AG04450 (cell line): ENCODE measurements around the gene PPM1E. TPM values are rescaled to one million over a fixed set of nuclear protein-coding genes. Genes with fewer than 3 reads are reported as not detected.

Experiments used
- CTCF ChIA-PET: fragments of 300-600, 350-600 bp; formaldehyde crosslinking; extraction: SDS; loops from one replicate; lab custom pipeline; 2022; ENCODE audit warnings: antibody characterized with exemption, inconsistent platforms; lab: Charles Lee
- POLR2A ChIA-PET: fragments of 350-600 bp; formaldehyde crosslinking; extraction: SDS; loops from one replicate; lab custom pipeline; 2021; ENCODE audit warnings: antibody characterized with exemption, inconsistent platforms; lab: Yijun Ruan, JAX
- DNase-seq: peaks from one replicate; pipeline ENCODE4 v3.0.0-alpha.2; 2011; ENCODE audit warnings: low read depth, low spot score
- H3K27ac ChIP-seq: one replicate; pipeline ENCODE4 v1.5.1; 2012; ENCODE audit warnings: low read depth, low read length, control low read depth
- H3K27me3 ChIP-seq: one replicate; pipeline ENCODE4 v1.6.0; 2012; ENCODE audit warnings: low read length; ENCODE audit not compliant: control insufficient read depth, insufficient read depth
- H3K4me3 ChIP-seq: 2 replicates; pipeline ENCODE4 v1.5.1; 2011; ENCODE audit warnings: mild to moderate bottlenecking, low read depth, low read length, control low read depth
- H3K9me3 ChIP-seq: 2 replicates; pipeline ENCODE4 v1.5.1; 2012; ENCODE audit warnings: low read length; ENCODE audit not compliant: control insufficient read depth, insufficient read depth
- polyA plus RNA-seq: library from polyadenylated mRNA; depleted of rRNA; stranded (reverse); fragments of >200 nt; gene quantifications from 2 replicates; pipeline ENCODE4 v1.2.3, GENCODE V29; 2011
- TF ChIP-seq, protein P1 (sequence below): IDR thresholded peaks from 2 replicates; pipeline ENCODE4 v1.5.1; 2011; ENCODE audit warnings: low read depth, low read length, control low read depth, inconsistent platforms

Gene PPM1E
- polyA plus RNA-seq, 1 experiment, result 0.64 TPM

DNA sequence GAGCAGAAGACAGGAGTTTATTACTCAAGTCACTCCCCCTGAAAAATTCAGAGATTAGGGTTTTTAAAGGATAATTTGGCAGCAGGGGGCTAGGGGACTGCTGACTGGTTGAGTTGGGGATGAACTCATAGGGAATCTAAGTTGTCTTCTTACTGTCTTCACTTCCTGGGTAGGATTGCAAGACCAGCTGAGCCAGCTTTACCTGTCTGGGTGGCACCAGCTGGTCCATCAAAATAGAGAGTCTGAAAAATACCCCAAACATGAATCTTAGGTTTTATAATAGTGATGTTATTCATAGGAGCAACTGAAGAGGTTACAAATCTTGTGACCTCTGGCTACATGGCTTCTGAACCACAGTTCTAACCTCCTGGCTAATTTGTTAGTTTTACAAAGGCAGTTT, 157.9 kb downstream of the PPM1E start:
- DNase-seq, result no peak
- H3K27me3 ChIP-seq, result no peaks in the 10 kb centered on the region
- ChIA-PET CTCF (no interaction called here), POLR2A (interaction anchor here (0.5 kb wide), 1 partner anchor 282 kb away, joined by 5 read pairs; no protein-coding TSS in a partner anchor)
- no peak overlapping the region for H3K4me3 ChIP-seq
- TF ChIP-seq, protein P1, sequence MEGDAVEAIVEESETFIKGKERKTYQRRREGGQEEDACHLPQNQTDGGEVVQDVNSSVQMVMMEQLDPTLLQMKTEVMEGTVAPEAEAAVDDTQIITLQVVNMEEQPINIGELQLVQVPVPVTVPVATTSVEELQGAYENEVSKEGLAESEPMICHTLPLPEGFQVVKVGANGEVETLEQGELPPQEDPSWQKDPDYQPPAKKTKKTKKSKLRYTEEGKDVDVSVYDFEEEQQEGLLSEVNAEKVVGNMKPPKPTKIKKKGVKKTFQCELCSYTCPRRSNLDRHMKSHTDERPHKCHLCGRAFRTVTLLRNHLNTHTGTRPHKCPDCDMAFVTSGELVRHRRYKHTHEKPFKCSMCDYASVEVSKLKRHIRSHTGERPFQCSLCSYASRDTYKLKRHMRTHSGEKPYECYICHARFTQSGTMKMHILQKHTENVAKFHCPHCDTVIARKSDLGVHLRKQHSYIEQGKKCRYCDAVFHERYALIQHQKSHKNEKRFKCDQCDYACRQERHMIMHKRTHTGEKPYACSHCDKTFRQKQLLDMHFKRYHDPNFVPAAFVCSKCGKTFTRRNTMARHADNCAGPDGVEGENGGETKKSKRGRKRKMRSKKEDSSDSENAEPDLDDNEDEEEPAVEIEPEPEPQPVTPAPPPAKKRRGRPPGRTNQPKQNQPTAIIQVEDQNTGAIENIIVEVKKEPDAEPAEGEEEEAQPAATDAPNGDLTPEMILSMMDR, result no peak
- no peak overlapping the region for H3K27ac ChIP-seq
- peaks cover 4% of the 10 kb centered on the region for H3K9me3 ChIP-seq

DNA sequence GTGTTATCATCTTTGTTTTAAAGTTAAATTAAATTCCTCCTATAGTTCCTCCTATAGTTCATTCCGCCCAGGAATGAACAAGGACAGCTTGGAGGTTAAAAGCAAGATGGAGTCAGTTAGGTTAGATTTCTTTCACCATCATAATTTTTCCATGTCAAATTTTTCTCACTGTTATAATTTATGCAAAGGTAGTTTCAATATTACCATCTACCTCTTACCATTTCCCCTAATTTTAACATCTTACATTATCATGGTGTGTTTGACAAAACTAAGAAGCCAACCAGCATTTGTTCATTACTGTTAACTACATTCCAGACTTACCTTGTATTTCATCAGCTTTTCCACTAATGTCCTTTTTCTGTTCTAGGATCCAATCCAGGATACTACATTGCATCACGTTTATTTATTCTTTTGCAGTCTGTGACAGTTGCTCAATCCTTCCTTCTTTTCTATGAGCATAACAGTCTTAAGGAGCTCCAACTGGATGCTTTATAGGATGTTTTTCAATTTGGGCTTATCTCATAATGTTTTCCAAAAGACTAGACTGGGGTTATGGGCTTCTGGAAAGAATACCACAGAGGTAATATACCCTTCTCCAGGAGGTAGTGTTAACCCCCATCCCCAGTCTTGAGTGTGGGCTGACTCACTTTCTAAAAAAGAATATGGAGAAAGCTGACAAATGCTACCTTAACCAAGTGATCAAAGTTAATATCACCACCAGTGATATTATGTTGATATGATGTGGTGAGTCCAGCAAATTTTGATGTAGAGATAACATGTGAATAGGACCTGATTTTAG, 158.5 kb downstream of the PPM1E start:
- Histone ChIP-seq H3K9me3 (peaks cover 4% of the 10 kb centered on the region), H3K4me3 (no peak overlapping the region), H3K27ac (no peak overlapping the region), H3K27me3 (no peaks in the 10 kb centered on the region)
- POLR2A ChIA-PET, result no interaction called here
- CTCF ChIA-PET, result no interaction called here
- TF ChIP-seq, protein P1, result no peak
- peak; percentile 7 for DNase-seq

DNA sequence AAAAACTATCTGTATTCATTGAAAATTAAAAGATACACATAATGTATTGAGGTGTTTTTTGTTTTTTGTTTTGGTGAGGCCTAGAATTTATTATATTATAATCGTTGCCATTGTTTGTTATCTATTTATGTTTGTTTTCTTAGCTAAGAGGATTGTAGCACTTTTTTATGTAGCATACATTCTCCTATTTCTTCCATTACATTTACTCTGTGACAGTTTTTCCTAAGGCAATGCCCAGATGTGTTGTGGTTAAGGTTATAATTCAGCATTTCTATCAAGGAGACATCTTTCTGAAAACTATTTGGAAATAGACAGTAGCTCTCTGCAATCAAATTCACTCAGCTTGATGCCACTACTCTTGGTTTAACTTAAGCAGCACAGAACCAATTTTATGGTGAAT, 161.6 kb downstream of the PPM1E start:
- no peak for DNase-seq
- Histone ChIP-seq H3K27me3 (no peaks in the 10 kb centered on the region), H3K9me3 (no peaks in the 10 kb centered on the region), H3K4me3 (no peak overlapping the region), H3K27ac (no peak overlapping the region)
- TF ChIP-seq, protein P1, result no peak
- POLR2A ChIA-PET, result no interaction called here
- CTCF ChIA-PET, result interaction anchor here (0.6 kb wide), 1 partner anchor 286 kb away, joined by 3 read pairs; no protein-coding TSS in a partner anchor

DNA sequence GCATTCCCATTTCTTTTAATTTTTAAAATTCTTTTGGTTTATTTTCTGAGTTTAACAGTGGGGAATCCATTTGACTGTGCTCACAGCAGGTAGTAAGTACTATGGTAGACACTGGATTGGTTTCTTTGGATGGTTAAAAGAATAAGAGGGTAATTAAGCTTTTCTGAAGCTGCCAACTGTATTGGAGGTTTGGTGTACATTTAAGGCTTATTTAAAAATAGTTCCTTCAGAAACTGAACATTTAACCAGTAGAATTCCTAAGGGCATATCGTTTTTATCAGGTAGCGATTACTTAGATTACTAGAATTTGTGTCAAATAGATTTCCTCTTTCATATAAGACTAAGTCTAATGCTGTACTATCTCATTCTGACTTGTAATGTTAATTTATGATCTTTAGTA, 162.4 kb downstream of the PPM1E start:
- no peak for DNase-seq
- Histone ChIP-seq H3K9me3 (no peaks in the 10 kb centered on the region), H3K4me3 (no peak overlapping the region), H3K27me3 (no peaks in the 10 kb centered on the region), H3K27ac (no peak overlapping the region)
- POLR2A ChIA-PET, result no interaction called here
- TF ChIP-seq, protein P1, result no peak
- CTCF ChIA-PET, result no interaction called here

DNA sequence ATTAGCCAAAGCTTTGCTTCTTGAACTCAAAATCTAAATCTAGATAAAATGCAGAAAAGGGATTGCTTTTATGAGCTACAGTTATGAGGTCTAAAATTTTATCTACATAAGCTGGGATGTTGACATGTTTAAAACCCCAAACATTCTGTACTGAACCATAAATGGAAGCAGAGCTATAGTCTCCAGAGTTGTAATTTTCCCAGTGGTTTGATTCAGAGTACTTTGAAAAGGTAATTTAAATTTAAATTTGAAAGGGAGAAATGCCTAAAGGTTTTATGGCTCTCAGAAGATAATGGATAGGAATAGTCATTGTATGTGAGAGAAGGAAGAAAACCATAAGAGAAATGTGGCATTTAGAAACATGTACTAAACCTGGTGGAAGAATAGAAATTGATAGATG, 163.2 kb downstream of the PPM1E start:
- DNase-seq, result no peak
- POLR2A ChIA-PET, result no interaction called here
- Histone ChIP-seq H3K27ac (no peak overlapping the region), H3K4me3 (no peak overlapping the region), H3K27me3 (no peaks in the 10 kb centered on the region), H3K9me3 (no peaks in the 10 kb centered on the region)
- TF ChIP-seq, protein P1, result no peak
- CTCF ChIA-PET, result no interaction called here
